ENCODE measurements around the gene IDH1.

DNA sequence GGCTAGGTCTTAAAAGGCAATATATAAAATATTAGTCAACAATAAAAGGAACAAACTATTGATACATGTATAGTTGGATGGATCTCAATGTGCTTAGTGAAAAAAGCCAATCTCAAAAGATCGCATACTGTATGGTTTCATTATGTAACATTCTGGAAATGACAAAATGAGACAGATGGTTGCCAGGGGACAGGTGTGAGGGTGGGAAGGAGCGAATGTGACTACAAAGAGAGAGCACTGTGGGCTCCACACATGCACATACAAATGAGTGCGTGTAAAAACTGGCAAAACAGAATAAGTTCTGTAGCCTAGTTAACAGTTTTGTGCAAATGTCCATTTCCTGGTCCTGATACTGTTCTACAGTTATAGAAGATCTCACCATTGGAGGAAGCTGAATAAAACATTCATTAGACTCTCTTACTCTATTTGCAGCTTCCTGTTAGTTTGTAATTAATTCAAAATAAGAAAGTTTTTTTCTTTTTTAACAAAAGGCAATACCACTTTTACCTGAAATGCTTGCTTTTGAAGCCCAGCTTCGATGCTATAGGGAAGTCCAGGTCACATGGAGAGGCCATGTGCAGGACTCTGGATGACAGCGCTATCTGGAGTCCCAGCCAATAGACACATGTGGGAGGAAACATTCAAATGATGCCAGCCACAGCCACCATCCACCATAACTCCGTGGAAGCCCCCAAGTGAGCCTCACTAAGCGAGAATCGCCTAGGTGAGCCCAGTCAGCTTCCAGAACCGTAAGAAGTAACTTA lies 44.0 kb downstream of the IDH1 start:
- TF ChIP-seq, protein P1, sequence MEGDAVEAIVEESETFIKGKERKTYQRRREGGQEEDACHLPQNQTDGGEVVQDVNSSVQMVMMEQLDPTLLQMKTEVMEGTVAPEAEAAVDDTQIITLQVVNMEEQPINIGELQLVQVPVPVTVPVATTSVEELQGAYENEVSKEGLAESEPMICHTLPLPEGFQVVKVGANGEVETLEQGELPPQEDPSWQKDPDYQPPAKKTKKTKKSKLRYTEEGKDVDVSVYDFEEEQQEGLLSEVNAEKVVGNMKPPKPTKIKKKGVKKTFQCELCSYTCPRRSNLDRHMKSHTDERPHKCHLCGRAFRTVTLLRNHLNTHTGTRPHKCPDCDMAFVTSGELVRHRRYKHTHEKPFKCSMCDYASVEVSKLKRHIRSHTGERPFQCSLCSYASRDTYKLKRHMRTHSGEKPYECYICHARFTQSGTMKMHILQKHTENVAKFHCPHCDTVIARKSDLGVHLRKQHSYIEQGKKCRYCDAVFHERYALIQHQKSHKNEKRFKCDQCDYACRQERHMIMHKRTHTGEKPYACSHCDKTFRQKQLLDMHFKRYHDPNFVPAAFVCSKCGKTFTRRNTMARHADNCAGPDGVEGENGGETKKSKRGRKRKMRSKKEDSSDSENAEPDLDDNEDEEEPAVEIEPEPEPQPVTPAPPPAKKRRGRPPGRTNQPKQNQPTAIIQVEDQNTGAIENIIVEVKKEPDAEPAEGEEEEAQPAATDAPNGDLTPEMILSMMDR (IDR thresholded peaks at IDR 0.05) = no peak
- no peak for TF ChIP-seq POLR2A (IDR thresholded peaks at IDR 0.05)

All from Peyer's patch (tissue), 4 donors.